ENCODE results near the gene SH3RF3.

Gene SH3RF3

GRCh38 chr2:109421101-109421500, 292.1 kb downstream of the SH3RF3 start:
- CTCF ChIA-PET = no interaction called here
- no peak for DNase-seq (ENCODE audit: low read depth, low spot score)
- TF ChIP-seq CTCF (IDR thresholded peaks at IDR 0.05; ENCODE audit: insufficient read depth, low read length, missing control alignments) = no peak
- no peak overlapping the region for H3K4me3 ChIP-seq (ENCODE audit: low read depth, low read length)
- POLR2A ChIA-PET = interaction anchor here (0.6 kb wide), 1 partner anchor 27 kb away, joined by 3 read pairs; no protein-coding TSS in a partner anchor

- POLR2A ChIA-PET = interaction anchor here (0.6 kb wide), 1 partner anchor 27 kb away, joined by 3 read pairs; no protein-coding TSS in a partner anchor
Observed at GRCh38 chr2:109421642-109422041, 292.6 kb downstream of the SH3RF3 start.

GRCh38 chr2:109422071-109422757, 293.2 kb downstream of the SH3RF3 start:
- ChIA-PET CTCF (no interaction called here), POLR2A (no interaction called here)
- DNase-seq (ENCODE audit: low read depth, low spot score) = no peak
- H3K4me3 ChIP-seq (ENCODE audit: low read depth, low read length) = no peak overlapping the region
- no peak for TF ChIP-seq CTCF (IDR thresholded peaks at IDR 0.05; ENCODE audit: insufficient read depth, low read length, missing control alignments)

More at GRCh38 chr2:109421642-109422041, 292.6 kb downstream of the SH3RF3 start:
- no peak for TF ChIP-seq CTCF (IDR thresholded peaks at IDR 0.05; ENCODE audit: insufficient read depth, low read length, missing control alignments)
- no peak overlapping the region for H3K4me3 ChIP-seq (ENCODE audit: low read depth, low read length)
- DNase-seq (ENCODE audit: low read depth, low spot score) = no peak
- CTCF ChIA-PET = no interaction called here

- no peak for DNase-seq (ENCODE audit: low read depth, low spot score)
- H3K4me3 ChIP-seq (ENCODE audit: low read depth, low read length) = no peak overlapping the region
- POLR2A ChIA-PET = no interaction called here
- CTCF ChIA-PET = no interaction called here
- no peak for TF ChIP-seq CTCF (IDR thresholded peaks at IDR 0.05; ENCODE audit: insufficient read depth, low read length, missing control alignments)
Observed at GRCh38 chr2:109422758-109423500, 293.9 kb downstream of the SH3RF3 start.

GRCh38 chr2:109423556-109424359, 294.8 kb downstream of the SH3RF3 start:
- DNase-seq (ENCODE audit: low read depth, low spot score) = no peak
- ChIA-PET CTCF (no interaction called here), POLR2A (no interaction called here)

More at GRCh38 chr2:109423556-109424359, 294.8 kb downstream of the SH3RF3 start:
- no peak for TF ChIP-seq CTCF (IDR thresholded peaks at IDR 0.05; ENCODE audit: insufficient read depth, low read length, missing control alignments)
- H3K4me3 ChIP-seq (ENCODE audit: low read depth, low read length) = no peak overlapping the region

All from AG04449 (cell line).